Measurements from ENCODE around the gene TBC1D23. TPM values are rescaled to one million over a fixed set of nuclear protein-coding genes. Genes with fewer than 3 reads are reported as not detected.

TBC1D23 gene
- total and polyA plus RNA-seq, 8 donors, result 10.9 to 31.3 (median 20.5) TPM

DNA sequence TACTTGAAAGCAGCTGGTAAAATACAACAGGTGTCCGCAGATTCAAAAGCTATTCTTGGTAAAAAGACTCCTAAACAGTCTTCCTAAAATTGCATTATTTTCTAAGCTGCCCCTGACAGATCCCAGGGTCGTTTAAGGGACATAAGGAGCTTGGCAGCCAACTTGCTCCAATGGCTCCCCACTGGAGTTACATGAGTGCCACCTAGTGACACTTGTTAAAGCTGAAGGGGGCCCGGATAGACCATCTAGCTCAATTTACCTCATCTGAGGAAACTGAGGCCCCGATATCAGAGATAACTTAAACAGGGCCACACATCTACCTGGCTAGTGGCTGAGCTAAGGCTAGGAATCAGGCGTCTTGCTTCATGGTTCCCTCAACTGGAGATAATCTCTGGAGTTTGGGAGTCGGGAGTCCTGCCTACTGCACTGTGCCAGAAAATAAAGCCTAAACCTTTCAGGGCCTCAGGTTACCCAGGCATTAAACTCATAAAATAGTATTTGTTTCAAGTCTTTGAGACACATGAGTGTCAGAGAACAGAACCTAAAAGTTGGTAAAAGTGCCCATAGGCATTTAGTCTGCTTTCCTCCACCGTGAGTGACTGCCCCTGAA is 6.5 kb upstream of the TBC1D23 start:
- Histone ChIP-seq H3K4me3 (no peak overlapping the region), H3K4me1 (no peaks in the 10 kb centered on the region), H3K36me3 (no peaks in the 10 kb centered on the region), H3K27me3 (no peaks in the 10 kb centered on the region), H3K9me3 (no peaks in the 10 kb centered on the region), H3K27ac (no peak overlapping the region)
- DNase-seq, result peak in 3 of 6 donors; percentile 35 to 47 (median 37)
- TF ChIP-seq, protein P1, sequence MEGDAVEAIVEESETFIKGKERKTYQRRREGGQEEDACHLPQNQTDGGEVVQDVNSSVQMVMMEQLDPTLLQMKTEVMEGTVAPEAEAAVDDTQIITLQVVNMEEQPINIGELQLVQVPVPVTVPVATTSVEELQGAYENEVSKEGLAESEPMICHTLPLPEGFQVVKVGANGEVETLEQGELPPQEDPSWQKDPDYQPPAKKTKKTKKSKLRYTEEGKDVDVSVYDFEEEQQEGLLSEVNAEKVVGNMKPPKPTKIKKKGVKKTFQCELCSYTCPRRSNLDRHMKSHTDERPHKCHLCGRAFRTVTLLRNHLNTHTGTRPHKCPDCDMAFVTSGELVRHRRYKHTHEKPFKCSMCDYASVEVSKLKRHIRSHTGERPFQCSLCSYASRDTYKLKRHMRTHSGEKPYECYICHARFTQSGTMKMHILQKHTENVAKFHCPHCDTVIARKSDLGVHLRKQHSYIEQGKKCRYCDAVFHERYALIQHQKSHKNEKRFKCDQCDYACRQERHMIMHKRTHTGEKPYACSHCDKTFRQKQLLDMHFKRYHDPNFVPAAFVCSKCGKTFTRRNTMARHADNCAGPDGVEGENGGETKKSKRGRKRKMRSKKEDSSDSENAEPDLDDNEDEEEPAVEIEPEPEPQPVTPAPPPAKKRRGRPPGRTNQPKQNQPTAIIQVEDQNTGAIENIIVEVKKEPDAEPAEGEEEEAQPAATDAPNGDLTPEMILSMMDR (IDR thresholded peaks at IDR 0.05), result peak in 3 of 4 donors; percentile 45 to 60 (median 45)
- WGBS, 2 donors, result 22 to 26% methylated on average over 7 of the region's 7 CpGs
- ATAC-seq, result peak; percentile 71 to 97 (median 94)
- intact Hi-C loops (cut with DNase I), result loop anchor here (5.0 to 10.0 kb wide), 4 partner anchors 179 to 419 kb away; no protein-coding TSS in a partner anchor
- no peak for FAIRE-seq

DNA sequence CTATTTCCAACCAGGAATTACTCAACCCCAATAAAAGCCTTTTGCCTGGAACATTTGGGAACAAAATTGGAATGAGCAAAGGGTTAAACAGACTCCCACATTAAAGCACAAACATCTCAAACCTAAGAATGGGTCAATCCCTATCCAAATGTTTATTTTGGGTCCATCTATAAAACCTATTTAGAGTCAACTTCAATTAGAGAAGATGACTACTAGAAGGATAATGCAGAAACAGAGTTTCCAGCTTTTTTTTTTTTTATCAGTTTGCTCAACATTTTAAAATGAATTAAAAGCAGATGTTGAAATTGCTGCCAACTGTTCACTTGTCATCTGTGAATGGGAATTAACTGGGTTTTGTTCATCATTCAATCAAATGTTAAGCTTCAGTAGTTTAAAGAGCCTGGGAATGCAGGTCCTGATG is 4.1 kb upstream of the TBC1D23 start:
- intact Hi-C loops (cut with DNase I), result loop anchor here (5.0 to 10.0 kb wide), 4 partner anchors 182 to 422 kb away; no protein-coding TSS in a partner anchor
- FAIRE-seq, result no peak

DNA sequence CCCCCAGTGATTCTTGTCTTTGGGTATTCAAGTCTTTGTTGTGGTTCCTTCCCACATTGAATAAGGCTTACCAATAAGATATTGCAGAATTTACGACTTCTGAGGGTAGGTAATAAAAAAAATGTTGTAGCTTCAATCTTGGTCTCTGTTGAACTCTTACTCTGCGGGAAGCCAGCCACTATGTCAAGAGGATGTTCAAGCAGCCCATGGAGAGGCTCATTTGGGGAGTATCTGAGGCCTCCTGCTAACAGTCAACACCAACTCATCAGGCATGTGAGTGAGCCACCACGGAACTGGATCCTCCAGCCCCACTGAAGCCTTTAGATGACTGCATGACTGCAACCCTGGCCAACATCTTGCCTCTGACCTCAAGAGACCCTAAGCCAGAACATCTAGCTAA is 3.2 kb upstream of the TBC1D23 start:
- FAIRE-seq (no peak), DNase-seq (no peak), ATAC-seq (no peak)
- intact Hi-C loops (cut with DNase I), result loop anchor here (5.0 to 10.0 kb wide), 4 partner anchors 183 to 423 kb away; no protein-coding TSS in a partner anchor
- Histone ChIP-seq H3K4me1 (peaks cover 5 to 17% (median 13%) of the 10 kb centered on the region in 3 donors), H3K9me3 (no peaks in the 10 kb centered on the region), H3K27ac (no peak overlapping the region), H3K36me3 (no peaks in the 10 kb centered on the region), H3K4me3 (no peak overlapping the region), H3K27me3 (no peaks in the 10 kb centered on the region)
- TF ChIP-seq, protein P1 (IDR thresholded peaks at IDR 0.05), result no peak
- 77 to 88% methylated on average over 3 of the region's 3 CpGs for WGBS, 2 donors

More for the DNA sequence above, 4.1 kb upstream of the TBC1D23 start:
- no peaks in the 10 kb centered on the region for H3K36me3 ChIP-seq
- H3K4me1 ChIP-seq, result peaks cover 5 to 8% (median 5%) of the 10 kb centered on the region in 3 donors
- ATAC-seq, result no peak
- H3K4me3 ChIP-seq, result no peak overlapping the region
- no peaks in the 10 kb centered on the region for H3K9me3 ChIP-seq
- no peak overlapping the region for H3K27ac ChIP-seq
- TF ChIP-seq, protein P1 (IDR thresholded peaks at IDR 0.05), result no peak
- DNase-seq, result no peak
- H3K27me3 ChIP-seq, result no peaks in the 10 kb centered on the region

DNA sequence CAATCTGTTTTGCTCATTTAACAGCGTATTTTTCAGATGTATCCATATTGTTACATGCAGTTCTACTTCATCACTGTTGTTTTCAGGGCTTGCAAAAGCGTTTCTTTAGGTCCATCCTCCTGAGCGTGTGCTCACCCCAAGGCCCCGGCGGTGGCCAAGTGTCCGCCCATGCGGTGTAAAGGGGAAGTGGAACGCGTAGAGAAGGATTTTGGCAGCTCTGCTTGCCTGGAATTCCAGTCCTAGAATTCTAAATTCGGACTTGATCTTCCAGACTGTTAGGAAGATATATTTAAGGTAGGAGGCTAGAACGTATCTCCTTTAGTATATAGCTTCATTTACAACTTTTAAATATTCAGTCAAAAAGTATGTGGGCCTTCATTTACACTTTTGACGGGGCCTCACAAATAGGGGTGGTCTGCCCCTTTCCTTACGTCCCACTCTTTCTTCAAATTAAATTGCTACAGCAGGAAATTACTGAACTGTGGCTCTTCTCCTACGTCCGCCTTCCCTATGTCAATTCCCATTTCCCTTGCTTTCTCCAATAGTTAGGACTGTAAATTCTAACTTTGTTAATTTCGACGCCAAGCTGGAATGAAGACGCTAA is 609 bp upstream of the TBC1D23 start:
- Histone ChIP-seq H3K27me3 (no peaks in the 10 kb centered on the region), H3K36me3 (no peaks in the 10 kb centered on the region), H3K27ac (peak overlapping the region; percentile 91 to 96 (median 95)), H3K4me3 (peak overlapping the region in 2 of 4 donors; percentile 90 to 97), H3K9me3 (no peaks in the 10 kb centered on the region), H3K4me1 (peaks cover 12 to 32% (median 25%) of the 10 kb centered on the region in 3 donors)
- intact Hi-C loops (cut with DNase I), result no loop called here
- peak in 3 of 6 donors; percentile 24 to 32 (median 29) for DNase-seq
- no peak for FAIRE-seq
- WGBS, 2 donors, result 25 to 29% methylated on average over 18 of the region's 18 CpGs
- TF ChIP-seq, protein P1 (IDR thresholded peaks at IDR 0.05), result no peak
- peak in 2 of 4 donors; percentile 2 to 13 for ATAC-seq
